HG02981 (cell line): ENCODE measurements around the gene KANSL1.

Source experiments
- ATAC-seq: cut with Tn5 transposase; IDR thresholded peaks from one replicate; pipeline ENCODE4 v1.9.1; 2021; ENCODE audit warnings: mild to moderate bottlenecking, moderate library complexity; ENCODE audit not compliant: unreplicated experiment

Gene KANSL1

DNA sequence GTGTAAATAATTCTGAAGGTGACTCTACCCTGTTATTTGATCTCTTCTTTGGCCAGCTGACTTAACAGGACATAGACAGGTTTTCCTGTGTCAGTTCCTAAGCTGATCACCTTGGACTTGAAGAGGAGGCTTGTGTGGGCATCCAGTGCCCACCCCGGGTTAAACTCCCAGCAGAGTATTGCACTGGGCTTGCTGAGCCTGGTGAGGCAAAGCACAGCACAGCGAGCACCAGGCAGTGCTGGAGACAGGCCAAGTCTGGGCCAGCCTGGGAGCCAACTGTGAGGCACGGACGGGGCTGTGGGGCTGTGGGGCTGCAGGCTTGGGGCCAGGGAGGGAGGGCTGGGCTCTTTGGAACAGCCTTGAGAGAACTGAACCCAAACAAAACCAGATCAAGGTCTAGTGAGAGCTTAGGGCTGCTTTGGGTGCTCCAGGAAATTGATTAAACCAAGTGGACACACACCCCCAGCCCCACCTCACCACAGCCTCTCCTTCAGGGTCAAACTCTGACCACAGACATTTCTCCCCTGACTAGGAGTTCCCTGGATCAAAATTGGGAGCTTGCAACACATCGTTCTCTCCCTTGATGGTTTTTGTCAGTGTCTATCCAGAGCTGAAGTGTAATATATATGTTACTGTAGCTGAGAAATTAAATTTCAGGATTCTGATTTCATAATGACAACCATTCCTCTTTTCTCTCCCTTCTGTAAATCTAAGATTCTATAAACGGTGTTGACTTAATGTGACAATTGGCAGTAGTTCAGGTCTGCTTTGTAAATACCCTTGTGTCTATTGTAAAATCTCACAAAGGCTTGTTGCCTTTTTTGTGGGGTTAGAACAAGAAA is 189.1 kb downstream of the KANSL1 start:
- ATAC-seq, result no peak

DNA sequence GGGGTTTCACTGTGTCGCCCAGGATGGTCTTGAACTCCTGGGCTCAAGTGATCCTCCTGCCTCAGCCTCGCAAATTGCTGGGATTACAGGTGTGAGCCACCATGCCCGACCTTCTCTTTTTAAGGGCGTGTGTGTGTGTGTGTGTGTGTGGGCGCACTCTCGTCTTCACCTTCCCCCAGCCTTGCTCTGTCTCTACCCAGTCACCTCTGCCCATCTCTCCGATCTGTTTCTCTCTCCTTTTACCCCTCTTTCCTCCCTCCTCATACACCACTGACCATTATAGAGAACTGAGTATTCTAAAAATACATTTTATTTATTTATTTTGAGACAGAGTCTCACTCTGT is 190.3 kb downstream of the KANSL1 start:
- ATAC-seq, result no peak

DNA sequence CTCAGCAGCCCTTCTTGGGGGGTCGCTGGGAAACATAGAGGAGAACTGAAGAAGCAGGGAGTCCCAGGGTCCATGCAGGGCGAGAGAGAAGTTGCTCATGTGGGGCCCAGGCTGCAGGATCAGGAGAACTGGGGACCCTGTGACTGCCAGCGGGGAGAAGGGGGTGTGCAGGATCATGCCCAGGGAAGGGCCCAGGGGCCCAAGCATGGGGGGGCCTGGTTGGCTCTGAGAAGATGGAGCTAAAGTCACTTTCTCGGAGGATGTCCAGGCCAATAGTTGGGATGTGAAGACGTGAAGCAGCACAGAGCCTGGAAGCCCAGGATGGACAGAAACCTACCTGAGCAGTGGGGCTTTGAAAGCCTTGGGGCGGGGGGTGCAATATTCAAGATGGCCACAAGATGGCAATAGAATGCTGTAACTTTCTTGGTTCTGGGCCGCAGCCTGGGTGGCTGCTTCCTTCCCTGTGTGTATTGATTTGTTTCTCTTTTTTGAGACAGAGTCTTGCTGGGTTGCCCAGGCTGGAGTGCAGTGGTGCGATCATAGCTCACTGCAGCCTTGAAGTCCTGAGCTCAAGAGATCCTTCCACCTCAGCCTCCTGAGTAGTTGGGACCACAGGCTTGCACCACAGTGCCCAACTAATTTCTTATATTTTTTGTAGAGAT is 190.8 kb downstream of the KANSL1 start:
- ATAC-seq, result no peak

DNA sequence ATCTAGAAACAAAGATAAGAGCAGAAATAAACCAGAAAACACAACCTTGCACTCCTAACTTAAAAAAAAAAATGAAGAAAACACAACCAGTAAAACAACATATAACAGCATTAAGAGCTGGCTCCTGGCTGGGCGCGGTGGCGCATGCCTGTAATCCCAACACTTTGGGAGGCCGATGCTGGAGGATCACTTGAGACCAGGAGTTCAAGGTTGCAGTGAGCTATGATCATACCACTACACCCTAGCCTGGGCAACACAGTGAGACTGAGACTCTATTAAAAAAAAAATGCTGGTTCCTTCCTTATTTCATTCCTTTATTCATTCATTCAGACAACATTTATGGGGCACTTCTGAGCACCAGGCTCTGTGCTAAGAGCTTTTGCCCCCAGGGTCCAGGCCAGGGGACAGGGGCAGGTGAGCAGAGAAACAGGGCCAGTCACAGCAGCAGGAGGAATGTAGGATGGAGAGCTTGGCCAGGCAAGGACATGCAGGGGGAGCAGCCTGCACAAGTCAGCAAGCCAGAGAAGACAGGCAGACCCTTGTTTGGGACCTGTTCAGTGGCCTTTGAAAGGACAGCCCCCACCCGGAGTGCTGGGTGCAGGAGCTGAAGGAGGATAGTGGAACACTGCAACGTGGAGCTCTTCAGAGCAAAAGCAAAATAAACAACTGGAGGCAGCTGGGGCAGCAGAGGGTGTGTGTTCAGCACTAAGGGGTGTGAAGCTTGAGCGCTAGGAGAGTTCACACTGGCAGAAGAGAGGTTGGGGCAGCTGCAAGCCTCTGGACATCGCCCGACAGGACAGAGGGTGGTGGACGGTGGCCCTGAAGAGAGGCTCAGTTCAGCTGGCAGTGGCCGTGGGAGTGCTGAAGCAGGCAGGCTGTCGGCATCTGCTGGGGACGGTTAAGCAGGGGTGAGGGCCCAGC is 191.6 kb downstream of the KANSL1 start:
- ATAC-seq, result no peak

DNA sequence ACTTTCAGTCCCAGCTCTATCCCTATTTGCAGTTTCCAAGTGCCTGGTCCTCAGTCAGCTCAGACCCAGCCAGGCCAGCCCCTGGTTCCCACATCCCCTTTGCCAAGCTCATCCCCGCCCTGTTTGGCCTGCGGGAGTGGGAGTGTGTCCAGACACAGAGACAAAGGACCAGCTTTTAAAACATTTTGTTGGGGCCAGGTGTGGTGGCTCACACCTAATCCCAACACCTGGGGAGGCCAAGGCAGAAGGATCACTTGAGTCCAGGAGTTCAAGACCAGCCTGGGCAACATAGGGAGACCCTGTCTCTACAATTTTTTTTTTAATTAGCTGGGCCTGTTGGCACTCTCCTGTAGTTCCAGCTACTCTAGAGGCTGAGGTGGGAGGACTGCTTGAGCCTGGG is 192.5 kb downstream of the KANSL1 start:
- no peak for ATAC-seq

DNA sequence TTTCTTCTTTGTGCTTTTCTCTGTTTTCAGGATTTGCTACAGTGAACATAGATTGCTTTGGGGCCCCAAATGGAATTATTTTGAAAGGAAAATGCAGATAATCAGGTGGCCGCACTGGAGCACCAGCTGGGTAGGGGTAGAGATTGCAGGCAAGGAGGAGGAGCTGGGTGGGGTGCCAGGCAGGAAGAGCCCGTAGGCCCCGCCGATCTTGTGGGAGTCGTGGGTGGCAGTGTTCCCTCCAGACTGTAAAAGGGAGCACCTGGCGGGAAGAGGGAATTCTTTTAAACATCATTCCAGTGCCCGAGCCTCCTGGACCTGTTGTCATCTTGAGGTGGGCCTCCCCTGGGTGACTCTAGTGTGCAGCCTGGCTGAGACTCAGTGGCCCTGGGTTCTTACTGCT is 192.9 kb downstream of the KANSL1 start:
- no peak for ATAC-seq

DNA sequence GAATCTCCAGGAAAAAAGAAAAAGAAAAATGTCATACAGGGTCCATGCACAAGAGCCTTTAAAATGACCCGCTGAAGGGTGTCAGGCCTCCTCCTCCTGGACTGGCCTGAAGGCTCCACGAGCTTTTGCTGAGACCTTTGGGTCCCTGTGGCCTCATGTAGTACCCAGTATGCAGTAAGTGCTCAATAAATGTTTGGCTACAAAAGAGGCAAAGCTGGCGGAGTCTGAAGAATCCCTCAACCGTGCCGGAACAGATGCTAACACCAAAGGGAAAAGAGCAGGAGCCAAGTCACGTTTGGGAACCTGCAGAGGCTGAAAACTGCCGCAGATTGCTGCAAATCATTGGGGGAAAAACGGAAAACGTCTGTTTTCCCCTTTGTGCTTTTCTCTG is 193.3 kb downstream of the KANSL1 start:
- ATAC-seq, result no peak

DNA sequence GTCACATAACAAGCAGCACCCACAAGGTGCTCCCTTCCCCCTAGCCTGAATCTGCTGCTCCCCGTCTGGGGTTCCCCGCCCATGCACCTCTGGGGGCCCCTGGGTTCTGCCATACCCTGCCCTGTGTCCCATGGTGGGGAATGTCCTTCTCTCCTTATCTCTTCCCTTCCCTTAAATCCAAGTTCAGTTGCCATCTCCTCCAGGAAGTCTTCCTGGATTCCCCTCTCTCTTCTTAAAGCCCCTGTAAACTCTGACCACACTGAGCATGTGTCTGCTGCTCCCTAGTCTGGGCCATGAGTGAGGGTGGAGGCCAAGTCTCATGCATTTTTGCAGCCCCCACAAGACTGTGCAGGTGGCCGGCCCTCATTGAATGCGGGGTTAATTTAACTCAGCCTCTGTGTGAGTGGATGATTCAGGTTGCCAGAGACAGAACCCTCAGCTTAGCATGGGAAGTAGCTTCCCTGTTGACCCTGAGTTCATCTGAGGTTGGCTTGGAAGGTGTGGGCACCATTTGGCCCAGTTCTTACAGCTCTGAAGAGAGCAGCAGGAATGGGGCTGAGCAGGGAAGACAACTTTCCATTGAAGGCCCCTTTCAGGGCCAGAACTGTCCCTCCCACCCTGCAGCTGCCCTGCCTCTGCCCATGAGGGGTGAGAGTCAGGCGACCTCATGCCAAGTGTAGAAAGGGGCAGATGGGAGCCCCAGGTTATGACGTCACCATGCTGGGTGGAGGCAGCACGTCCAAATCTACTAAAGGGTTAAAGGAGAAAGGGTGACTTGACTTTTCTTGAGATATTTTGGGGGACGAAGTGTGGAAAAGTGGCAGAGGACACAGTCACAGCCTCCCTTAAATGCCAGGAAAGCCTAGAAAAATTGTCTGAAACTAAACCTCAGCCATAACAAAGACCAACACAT is 194.0 kb downstream of the KANSL1 start, which contains the start of gene STH:
STH (plus strand) TSS at position 264 of the 913 bp plus-strand sequence; CDS start at position 294, 30 bp downstream.
- ATAC-seq, result no peak

DNA sequence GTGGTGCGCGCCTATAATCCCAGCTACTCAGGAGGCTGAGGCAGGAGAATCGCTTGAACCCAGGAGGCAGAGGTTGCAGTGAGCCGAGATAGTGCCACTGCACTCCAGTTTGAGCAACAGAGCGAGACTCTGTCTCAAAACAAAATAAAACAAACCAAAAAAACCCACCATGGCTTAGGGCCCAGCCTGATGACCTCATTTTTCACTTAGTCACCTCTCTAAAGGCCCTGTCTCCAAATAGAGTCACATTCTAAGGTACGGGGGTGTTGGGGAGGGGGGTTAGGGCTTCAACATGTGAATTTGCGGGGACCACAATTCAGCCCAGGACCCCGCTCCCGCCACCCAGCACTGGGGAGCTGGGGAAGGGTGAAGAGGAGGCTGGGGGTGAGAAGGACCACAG is 195.6 kb downstream of the KANSL1 start:
- no peak for ATAC-seq

DNA sequence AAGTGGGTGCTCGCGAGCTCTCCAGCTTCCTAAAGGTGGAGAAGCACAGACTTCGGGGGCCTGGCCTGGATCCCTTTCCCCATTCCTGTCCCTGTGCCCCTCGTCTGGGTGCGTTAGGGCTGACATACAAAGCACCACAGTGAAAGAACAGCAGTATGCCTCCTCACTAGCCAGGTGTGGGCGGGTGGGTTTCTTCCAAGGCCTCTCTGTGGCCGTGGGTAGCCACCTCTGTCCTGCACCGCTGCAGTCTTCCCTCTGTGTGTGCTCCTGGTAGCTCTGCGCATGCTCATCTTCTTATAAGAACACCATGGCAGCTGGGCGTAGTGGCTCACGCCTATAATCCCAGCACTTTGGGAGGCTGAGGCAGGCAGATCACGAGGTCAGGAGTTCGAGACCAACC is 196.1 kb downstream of the KANSL1 start:
- no peak for ATAC-seq

DNA sequence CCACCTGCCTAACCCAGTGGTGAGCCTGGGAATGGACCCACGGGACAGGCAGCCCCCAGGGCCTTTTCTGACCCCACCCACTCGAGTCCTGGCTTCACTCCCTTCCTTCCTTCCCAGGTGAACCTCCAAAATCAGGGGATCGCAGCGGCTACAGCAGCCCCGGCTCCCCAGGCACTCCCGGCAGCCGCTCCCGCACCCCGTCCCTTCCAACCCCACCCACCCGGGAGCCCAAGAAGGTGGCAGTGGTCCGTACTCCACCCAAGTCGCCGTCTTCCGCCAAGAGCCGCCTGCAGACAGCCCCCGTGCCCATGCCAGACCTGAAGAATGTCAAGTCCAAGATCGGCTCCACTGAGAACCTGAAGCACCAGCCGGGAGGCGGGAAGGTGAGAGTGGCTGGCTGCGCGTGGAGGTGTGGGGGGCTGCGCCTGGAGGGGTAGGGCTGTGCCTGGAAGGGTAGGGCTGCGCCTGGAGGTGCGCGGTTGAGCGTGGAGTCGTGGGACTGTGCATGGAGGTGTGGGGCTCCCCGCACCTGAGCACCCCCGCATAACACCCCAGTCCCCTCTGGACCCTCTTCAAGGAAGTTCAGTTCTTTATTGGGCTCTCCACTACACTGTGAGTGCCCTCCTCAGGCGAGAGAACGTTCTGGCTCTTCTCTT is 196.8 kb downstream of the KANSL1 start:
- ATAC-seq, result no peak

DNA sequence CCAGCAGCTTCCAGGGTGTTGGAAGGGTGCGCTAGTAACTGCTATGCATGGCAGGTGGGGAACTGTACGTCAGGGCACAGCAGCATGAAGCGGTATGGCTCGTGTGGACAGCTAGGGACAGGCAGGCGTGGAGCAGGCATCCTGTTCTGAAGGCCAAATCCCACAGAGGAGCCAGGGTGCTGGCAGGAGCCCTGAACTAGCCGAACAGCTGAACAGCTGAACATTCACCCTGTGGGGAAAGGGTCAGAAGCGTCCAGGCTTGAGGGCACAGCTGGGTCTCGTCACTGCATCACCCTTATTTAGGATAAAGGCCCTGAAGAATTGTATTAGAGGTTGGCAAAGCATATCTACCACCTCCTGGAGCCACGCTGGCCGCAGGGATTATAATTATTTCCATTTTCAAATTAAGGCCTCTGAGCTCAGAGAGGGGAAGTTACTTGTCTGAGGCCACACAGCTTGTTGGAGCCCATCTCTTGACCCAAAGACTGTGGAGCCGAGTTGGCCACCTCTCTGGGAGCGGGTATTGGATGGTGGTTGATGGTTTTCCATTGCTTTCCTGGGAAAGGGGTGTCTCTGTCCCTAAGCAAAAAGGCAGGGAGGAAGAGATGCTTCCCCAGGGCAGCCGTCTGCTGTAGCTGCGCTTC is 197.5 kb downstream of the KANSL1 start:
- no peak for ATAC-seq

DNA sequence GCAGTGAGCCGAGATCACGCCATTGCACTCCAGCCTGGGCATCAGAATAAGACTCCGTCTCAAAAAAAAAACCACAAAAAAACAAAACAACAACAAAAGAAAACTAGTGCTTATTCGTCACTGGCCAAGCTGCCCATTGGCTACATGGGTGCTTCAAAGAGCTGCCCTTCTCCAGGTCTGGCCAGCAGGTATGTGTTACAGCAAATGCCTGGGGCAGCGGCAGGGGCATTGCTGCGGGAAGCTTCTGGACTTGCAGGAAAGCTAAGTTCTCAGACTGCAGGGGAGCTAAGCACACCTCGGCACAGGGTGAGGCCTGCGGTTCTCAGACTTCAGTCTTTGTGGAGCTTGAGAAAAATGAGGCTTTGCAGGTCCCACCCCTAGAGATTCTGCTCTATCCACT is 198.2 kb downstream of the KANSL1 start:
- ATAC-seq, result no peak

DNA sequence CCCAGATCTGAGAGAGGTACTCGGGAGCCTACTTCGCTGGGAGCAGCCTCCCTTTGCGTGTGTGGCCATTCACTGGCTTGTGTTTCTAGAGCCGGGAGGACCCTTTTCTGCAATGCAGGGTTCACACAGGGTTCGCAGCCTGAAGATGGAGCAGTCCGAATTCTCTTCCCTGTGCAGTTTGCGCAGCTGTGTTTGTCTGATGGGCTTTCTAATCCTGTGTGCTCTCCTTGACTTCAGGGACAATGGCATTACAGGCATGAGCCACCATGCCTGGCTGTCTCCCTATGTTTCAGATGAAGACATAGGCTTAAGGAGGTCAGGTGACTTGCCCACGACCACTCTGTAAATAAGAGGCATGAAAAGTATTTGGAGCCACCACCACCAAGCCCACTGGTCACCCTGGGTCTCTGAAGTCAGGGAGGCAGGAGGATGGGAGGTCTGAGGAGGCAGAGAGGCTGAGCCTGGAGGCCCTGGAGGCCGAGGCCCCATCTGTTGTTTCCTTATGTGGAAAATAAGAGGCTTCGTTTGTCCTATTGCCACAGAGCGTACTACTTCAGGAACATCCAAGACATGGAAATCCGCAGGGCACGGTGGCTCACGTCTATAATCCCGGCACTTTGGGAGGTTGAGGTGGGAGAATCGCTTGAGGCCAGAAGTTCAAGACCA is 199.1 kb downstream of the KANSL1 start:
- no peak for ATAC-seq

DNA sequence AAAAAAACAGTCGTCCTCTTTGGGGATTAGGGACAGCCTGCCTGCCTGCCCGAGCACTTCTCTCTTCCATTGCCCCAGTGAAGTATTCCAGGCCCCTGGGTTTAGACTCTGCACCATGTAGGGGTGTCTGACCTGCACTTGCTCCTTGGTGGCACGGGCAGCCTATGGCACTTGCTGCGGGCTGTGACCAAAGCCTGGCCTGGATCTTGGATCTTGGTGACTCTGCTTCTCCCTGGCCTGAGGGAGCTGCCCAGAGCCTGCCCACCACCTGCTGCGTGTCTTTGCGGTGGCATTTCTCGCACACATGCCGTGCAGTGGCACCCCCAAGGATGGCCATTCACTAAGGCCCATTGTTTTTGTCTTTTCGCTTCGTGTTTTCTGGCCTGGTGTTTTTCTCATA is 200.3 kb downstream of the KANSL1 start:
- ATAC-seq, result no peak

DNA sequence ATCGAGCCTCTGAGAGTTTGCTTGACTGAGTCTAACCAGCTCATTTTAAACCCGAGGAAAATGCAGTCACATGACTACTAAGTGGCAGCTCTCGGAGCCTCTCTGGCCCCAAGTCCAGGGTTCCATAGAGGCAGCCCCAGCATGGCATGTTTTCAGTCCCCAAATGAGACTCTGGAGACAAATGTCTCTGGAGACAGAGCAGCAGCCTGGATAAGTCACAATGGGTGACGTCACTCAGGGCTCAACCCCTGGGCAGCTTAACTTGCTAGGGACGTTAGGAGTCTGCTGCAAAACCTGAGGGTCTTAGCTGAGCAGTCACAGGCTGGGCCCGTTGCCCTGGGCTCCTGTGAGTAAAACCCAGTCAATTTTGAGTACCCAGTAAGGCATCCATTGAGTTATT is 201.1 kb downstream of the KANSL1 start:
- ATAC-seq, result no peak

DNA sequence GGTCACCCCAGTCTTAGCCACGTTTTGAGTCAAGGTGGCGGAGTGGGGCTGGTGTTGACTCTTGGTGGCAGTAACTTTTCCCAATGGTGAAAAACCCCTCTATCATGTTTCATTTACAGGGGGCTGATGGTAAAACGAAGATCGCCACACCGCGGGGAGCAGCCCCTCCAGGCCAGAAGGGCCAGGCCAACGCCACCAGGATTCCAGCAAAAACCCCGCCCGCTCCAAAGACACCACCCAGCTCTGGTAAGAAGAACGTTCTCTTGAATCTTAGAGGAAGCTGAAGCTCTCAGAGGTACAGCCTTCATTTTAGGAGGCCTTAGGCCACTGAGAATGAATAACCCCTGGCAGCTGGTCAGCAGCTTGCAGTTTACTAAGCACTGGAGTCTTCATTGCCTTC is 201.9 kb downstream of the KANSL1 start:
- ATAC-seq, result no peak

DNA sequence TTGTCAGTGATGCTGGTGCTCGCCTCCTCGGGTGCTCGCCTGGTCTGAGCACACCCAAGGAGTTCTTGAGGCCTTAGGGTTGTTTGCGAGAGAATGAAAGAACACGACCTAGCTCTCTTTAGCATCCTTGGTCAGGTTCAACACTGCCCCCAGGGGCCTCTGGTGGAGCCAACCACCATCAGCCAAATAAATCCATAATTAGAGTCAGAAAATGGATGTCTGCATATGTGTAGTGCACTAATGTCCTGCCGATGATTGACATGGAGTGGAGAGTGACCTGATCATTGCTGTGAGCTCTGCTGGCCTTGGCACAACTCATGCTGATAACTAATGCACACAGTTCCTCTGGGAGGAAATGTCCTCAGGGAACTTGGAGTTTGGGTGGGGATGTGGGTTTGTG is 202.3 kb downstream of the KANSL1 start:
- ATAC-seq, result no peak

DNA sequence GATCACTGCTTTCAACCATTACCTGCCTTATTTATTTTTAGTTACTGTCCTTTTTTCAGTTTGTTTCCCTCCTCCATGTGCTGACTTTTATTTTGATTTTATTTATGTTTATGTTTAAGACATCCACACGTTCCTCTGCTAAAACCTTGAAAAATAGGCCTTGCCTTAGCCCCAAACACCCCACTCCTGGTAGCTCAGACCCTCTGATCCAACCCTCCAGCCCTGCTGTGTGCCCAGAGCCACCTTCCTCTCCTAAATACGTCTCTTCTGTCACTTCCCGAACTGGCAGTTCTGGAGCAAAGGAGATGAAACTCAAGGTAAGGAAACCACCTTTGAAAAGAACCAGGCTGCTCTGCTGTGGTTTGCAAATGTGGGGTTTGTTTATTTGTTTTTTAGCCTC is 203.5 kb downstream of the KANSL1 start:
- ATAC-seq, result no peak
